HEK293 (cell line): Measurements from ENCODE around the gene NUBP1.

Experiments used
- BCL11A ChIP-seq: fragments of 450-650 bp; formaldehyde crosslinking; IDR thresholded peaks from 2 replicates; pipeline ENCODE4 v1.5.1; 2016; ENCODE audit warnings: low read depth, missing biosample characterization, missing genetic modification characterization
- FEZF1 ChIP-seq: fragments of 450-650 bp; formaldehyde crosslinking; IDR thresholded peaks from 2 replicates; pipeline ENCODE4 v1.5.1; 2016; ENCODE audit warnings: missing biosample characterization, missing genetic modification characterization
- ZNF266 ChIP-seq: fragments of 450-650 bp; formaldehyde crosslinking; IDR thresholded peaks from 2 replicates; pipeline ENCODE4 v1.5.1; 2016; ENCODE audit warnings: missing biosample characterization, missing genetic modification characterization, low read depth
- TF ChIP-seq, protein P1 (sequence below): fragments of 450-650 bp; formaldehyde crosslinking; IDR thresholded peaks from 2 replicates; pipeline ENCODE4 v1.5.1; 2016; ENCODE audit warnings: missing biosample characterization, missing genetic modification characterization

DNA sequence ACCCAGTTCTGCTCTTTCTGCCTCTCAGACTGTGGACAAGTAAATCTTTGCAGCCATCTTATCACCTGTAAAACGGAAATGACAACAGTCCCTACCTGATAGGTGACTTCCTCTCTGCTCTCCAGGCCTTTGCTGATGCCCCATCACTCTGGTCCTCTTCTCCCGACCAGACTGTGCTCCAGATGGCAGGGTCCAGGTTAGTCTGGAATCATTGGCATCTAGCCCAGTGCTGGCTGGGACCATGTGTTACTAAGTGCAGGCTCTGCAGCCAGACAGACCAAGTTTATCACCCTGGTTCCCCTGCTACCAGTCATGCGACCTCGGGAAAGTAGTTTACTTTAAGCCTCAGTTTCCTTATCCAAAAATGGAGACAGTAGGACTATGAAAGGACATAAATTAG, 1.8 kb upstream of the NUBP1 start:
- no peak for TF ChIP-seq BCL11A (tag by site-specific recombination)
- TF ChIP-seq, protein P1, sequence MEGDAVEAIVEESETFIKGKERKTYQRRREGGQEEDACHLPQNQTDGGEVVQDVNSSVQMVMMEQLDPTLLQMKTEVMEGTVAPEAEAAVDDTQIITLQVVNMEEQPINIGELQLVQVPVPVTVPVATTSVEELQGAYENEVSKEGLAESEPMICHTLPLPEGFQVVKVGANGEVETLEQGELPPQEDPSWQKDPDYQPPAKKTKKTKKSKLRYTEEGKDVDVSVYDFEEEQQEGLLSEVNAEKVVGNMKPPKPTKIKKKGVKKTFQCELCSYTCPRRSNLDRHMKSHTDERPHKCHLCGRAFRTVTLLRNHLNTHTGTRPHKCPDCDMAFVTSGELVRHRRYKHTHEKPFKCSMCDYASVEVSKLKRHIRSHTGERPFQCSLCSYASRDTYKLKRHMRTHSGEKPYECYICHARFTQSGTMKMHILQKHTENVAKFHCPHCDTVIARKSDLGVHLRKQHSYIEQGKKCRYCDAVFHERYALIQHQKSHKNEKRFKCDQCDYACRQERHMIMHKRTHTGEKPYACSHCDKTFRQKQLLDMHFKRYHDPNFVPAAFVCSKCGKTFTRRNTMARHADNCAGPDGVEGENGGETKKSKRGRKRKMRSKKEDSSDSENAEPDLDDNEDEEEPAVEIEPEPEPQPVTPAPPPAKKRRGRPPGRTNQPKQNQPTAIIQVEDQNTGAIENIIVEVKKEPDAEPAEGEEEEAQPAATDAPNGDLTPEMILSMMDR: no peak
- no peak for TF ChIP-seq FEZF1
- TF ChIP-seq ZNF266: no peak
